Progenitor cell of endocrine pancreas (in vitro differentiated cells): ENCODE data around the gene ZZZ3. TPM values are rescaled to one million over a fixed set of nuclear protein-coding genes. Genes with fewer than 3 reads are reported as not detected.

ENCODE experiments used
- DNase-seq: peaks from one replicate; pipeline ENCODE4 v3.0.0; 2021; ENCODE audit warnings: low spot score; ENCODE audit not compliant: unreplicated experiment
- H3K27ac Mint-ChIP-seq: 2 replicates; pipeline ENCODE4 v1.8.0; 2021; ENCODE audit warnings: mild to moderate bottlenecking, moderate library complexity, mixed read lengths
- H3K27me3 Mint-ChIP-seq: 2 replicates; pipeline ENCODE4 v1.8.0; 2021; ENCODE audit warnings: mixed read lengths
- H3K36me3 Mint-ChIP-seq: 2 replicates; pipeline ENCODE4 v1.8.0; 2022; ENCODE audit warnings: mixed read lengths; ENCODE audit not compliant: insufficient read depth
- H3K4me1 Mint-ChIP-seq: 2 replicates; pipeline ENCODE4 v1.8.0; 2021; ENCODE audit warnings: low read depth, mixed read lengths
- H3K4me3 Mint-ChIP-seq: 2 replicates; pipeline ENCODE4 v1.8.0; 2021; ENCODE audit warnings: low read depth, mild to moderate bottlenecking, moderate library complexity, mixed read lengths
- H3K9me3 Mint-ChIP-seq: 2 replicates; pipeline ENCODE4 v1.8.0; 2021; ENCODE audit warnings: low read depth, mixed read lengths
- CTCF ChIP-seq: fragments of 200-600 bp; sonication (generic); IDR thresholded peaks from one replicate; pipeline ENCODE4 v1.5.0; 2021; ENCODE audit warnings: antibody characterized with exemption, mild to moderate bottlenecking; ENCODE audit not compliant: unreplicated experiment
- total RNA-seq: library from RNA; stranded (reverse); gene quantifications from 2 replicates; pipeline ENCODE4 v1.2.1, GENCODE V29; 2021

Gene ZZZ3
- total RNA-seq, 1 donor from 2014 or later, result 59.3 TPM

- no peak for DNase-seq
- no peak overlapping the region for H3K4me3 Mint-ChIP-seq
- no peaks in the 10 kb centered on the region for H3K9me3 Mint-ChIP-seq
- H3K27me3 Mint-ChIP-seq, result no peaks in the 10 kb centered on the region
- H3K36me3 Mint-ChIP-seq, result peaks cover 8% of the 10 kb centered on the region
- H3K4me1 Mint-ChIP-seq, result peaks cover 19% of the 10 kb centered on the region
- no peak overlapping the region for H3K27ac Mint-ChIP-seq
- TF ChIP-seq CTCF, result no peak
Measured at GRCh38 chr1:77659879-77660593, 22.4 kb downstream of the ZZZ3 start.

- no peak for TF ChIP-seq CTCF
- DNase-seq, result no peak
- H3K36me3 Mint-ChIP-seq, result peaks cover 10% of the 10 kb centered on the region
- no peak overlapping the region for H3K27ac Mint-ChIP-seq
- H3K4me1 Mint-ChIP-seq, result peaks cover 13% of the 10 kb centered on the region
- no peak overlapping the region for H3K4me3 Mint-ChIP-seq
- no peaks in the 10 kb centered on the region for H3K27me3 Mint-ChIP-seq
- peaks cover 4% of the 10 kb centered on the region for H3K9me3 Mint-ChIP-seq
Measured at GRCh38 chr1:77658271-77658670, 24.2 kb downstream of the ZZZ3 start.

GRCh38 chr1:77655431-77655974 lies 27.0 kb downstream of the ZZZ3 start:
- Mint-ChIP-seq H3K27me3 (no peaks in the 10 kb centered on the region), H3K36me3 (peaks cover 31% of the 10 kb centered on the region), H3K9me3 (peaks cover 17% of the 10 kb centered on the region), H3K27ac (no peak overlapping the region), H3K4me3 (no peak overlapping the region), H3K4me1 (peaks cover 13% of the 10 kb centered on the region)
- TF ChIP-seq CTCF, result no peak
- DNase-seq, result no peak

GRCh38 chr1:77652970-77653516 lies 29.4 kb downstream of the ZZZ3 start:
- H3K4me3 Mint-ChIP-seq, result no peak overlapping the region
- H3K27me3 Mint-ChIP-seq, result no peaks in the 10 kb centered on the region
- H3K27ac Mint-ChIP-seq, result peak overlapping the region; percentile 87
- peaks cover 33% of the 10 kb centered on the region for H3K9me3 Mint-ChIP-seq
- TF ChIP-seq CTCF, result no peak
- peaks cover 13% of the 10 kb centered on the region for H3K4me1 Mint-ChIP-seq
- no peak for DNase-seq
- peaks cover 49% of the 10 kb centered on the region for H3K36me3 Mint-ChIP-seq

GRCh38 chr1:77652268-77652667 lies 30.2 kb downstream of the ZZZ3 start:
- Mint-ChIP-seq H3K4me1 (peaks cover 11% of the 10 kb centered on the region), H3K36me3 (peaks cover 50% of the 10 kb centered on the region), H3K27me3 (no peaks in the 10 kb centered on the region), H3K27ac (no peak overlapping the region), H3K4me3 (no peak overlapping the region), H3K9me3 (peaks cover 33% of the 10 kb centered on the region)
- no peak for TF ChIP-seq CTCF
- DNase-seq, result no peak
